Fibroblast of mammary gland (primary cell): ENCODE results near the gene FAM234B.

Source experiments
- DNase-seq: peaks from one replicate; pipeline ENCODE4 v3.0.0-alpha.2; 2010; ENCODE audit warnings: low read depth
- H3K4me3 ChIP-seq: 2 replicates; pipeline ENCODE4 v1.5.1; 2011; ENCODE audit warnings: low read depth, mild to moderate bottlenecking, low read length, moderate library complexity; ENCODE audit not compliant: control insufficient read depth
- CTCF ChIP-seq: conservative IDR thresholded peaks from 2 replicates; pipeline ENCODE4 v1.5.1; 2011; ENCODE audit warnings: low read depth, low read length, inconsistent platforms; ENCODE audit not compliant: control insufficient read depth, insufficient read depth

The FAM234B gene

GRCh38 chr12:13106666-13107065, 62.5 kb downstream of the FAM234B start:
- no peak for DNase-seq
- H3K4me3 ChIP-seq = no peak overlapping the region
- TF ChIP-seq CTCF = no peak

GRCh38 chr12:13112968-13113367, 68.8 kb downstream of the FAM234B start:
- no peak for TF ChIP-seq CTCF
- no peak overlapping the region for H3K4me3 ChIP-seq
- no peak for DNase-seq

- DNase-seq = no peak
- H3K4me3 ChIP-seq = no peak overlapping the region
- TF ChIP-seq CTCF = no peak
Observed at GRCh38 chr12:13114251-13115052, 70.3 kb downstream of the FAM234B start.

GRCh38 chr12:13116259-13116658, 72.1 kb downstream of the FAM234B start:
- no peak for DNase-seq
- TF ChIP-seq CTCF = no peak
- no peak overlapping the region for H3K4me3 ChIP-seq

GRCh38 chr12:13117029-13117428, 72.8 kb downstream of the FAM234B start:
- no peak overlapping the region for H3K4me3 ChIP-seq
- DNase-seq = no peak
- TF ChIP-seq CTCF = no peak

- no peak for TF ChIP-seq CTCF
- H3K4me3 ChIP-seq = no peak overlapping the region
- no peak for DNase-seq
Observed at GRCh38 chr12:13119826-13120225, 75.6 kb downstream of the FAM234B start.
